Astrocyte (in vitro differentiated cells and primary cell): ENCODE measurements around the gene NBPF3. TPM values are rescaled to one million over a fixed set of nuclear protein-coding genes. Genes with fewer than 3 reads are reported as not detected.
A peak's percentile ranks its signal among the peaks of the same experiment; 100 is the strongest.

Experiments
- DNase-seq: peaks from one replicate; pipeline ENCODE4 v3.0.0-alpha.2; 2010; ENCODE audit warnings: low read depth
- FAIRE-seq: peaks from 2 replicates; lab custom pipeline; 2011; peaks lifted over from hg19 to GRCh38; lab: Jason Lieb, UNC
- H2AFZ ChIP-seq: 2 replicates; pipeline ENCODE4 v1.6.0; 2012; ENCODE audit warnings: low read depth, low read length, inconsistent platforms
- H3K27ac ChIP-seq: 2 replicates; pipeline ENCODE4 v1.5.1; 2011; ENCODE audit warnings: low read depth, low read length, inconsistent platforms
- H3K27me3 ChIP-seq: 2 replicates; pipeline ENCODE4 v1.6.0; 2011; ENCODE audit warnings: low read length, inconsistent platforms; ENCODE audit not compliant: insufficient read depth
- H3K36me3 ChIP-seq: 2 replicates; pipeline ENCODE4 v1.5.1; 2011; ENCODE audit warnings: low read length, inconsistent platforms; ENCODE audit not compliant: insufficient read depth
- H3K4me1 ChIP-seq: 2 replicates; pipeline ENCODE4 v1.5.1; 2011; ENCODE audit warnings: low read length, inconsistent platforms; ENCODE audit not compliant: insufficient read depth
- H3K4me2 ChIP-seq: 2 replicates; pipeline ENCODE4 v1.6.0; 2012; ENCODE audit warnings: low read length, inconsistent platforms
- H3K4me3 ChIP-seq: 2 replicates; pipeline ENCODE4 v1.5.1; 2011; ENCODE audit warnings: low read depth, mild to moderate bottlenecking, low read length, inconsistent platforms; ENCODE audit not compliant: insufficient read depth
- H3K79me2 ChIP-seq: 2 replicates; pipeline ENCODE4 v1.6.0; 2012; ENCODE audit warnings: mild to moderate bottlenecking, low read length, inconsistent platforms; ENCODE audit not compliant: insufficient read depth
- H3K9ac ChIP-seq: 2 replicates; pipeline ENCODE4 v1.6.0; 2012; ENCODE audit warnings: mild to moderate bottlenecking, low read length, inconsistent platforms
- H3K9me3 ChIP-seq: 2 replicates; pipeline ENCODE4 v1.5.1; 2012; ENCODE audit warnings: low read depth, mild to moderate bottlenecking, low read length, inconsistent platforms; ENCODE audit not compliant: insufficient read depth
- H4K20me1 ChIP-seq: 2 replicates; pipeline ENCODE4 v1.6.0; 2012; ENCODE audit warnings: low read length, inconsistent platforms; ENCODE audit not compliant: insufficient read depth
- H3K27ac Mint-ChIP-seq: one replicate; pipeline ENCODE4 v1.8.0; 2021; ENCODE audit warnings: mild to moderate bottlenecking, mixed read lengths; ENCODE audit not compliant: unreplicated experiment
- H3K27me3 Mint-ChIP-seq: one replicate; pipeline ENCODE4 v1.8.0; 2021; ENCODE audit warnings: low read depth, mixed read lengths; ENCODE audit not compliant: unreplicated experiment
- H3K36me3 Mint-ChIP-seq: one replicate; pipeline ENCODE4 v1.8.0; 2021; ENCODE audit warnings: low read depth, mixed read lengths; ENCODE audit not compliant: unreplicated experiment
- H3K4me1 Mint-ChIP-seq: one replicate; pipeline ENCODE4 v1.8.0; 2021; ENCODE audit warnings: low read depth, mixed read lengths; ENCODE audit not compliant: unreplicated experiment
- H3K4me3 Mint-ChIP-seq: one replicate; pipeline ENCODE4 v1.8.0; 2021; ENCODE audit warnings: mild to moderate bottlenecking, moderate library complexity, mixed read lengths; ENCODE audit not compliant: unreplicated experiment
- H3K9me3 Mint-ChIP-seq: one replicate; pipeline ENCODE4 v1.8.0; 2021; ENCODE audit warnings: mild to moderate bottlenecking, mixed read lengths; ENCODE audit not compliant: unreplicated experiment
- CTCF ChIP-seq: IDR thresholded peaks from 2 replicates; pipeline ENCODE4 v1.5.1; 2011; ENCODE audit warnings: low read depth, mild to moderate bottlenecking, inconsistent platforms, low read length, moderate library complexity; ENCODE audit not compliant: insufficient read depth
- EZH2 ChIP-seq: IDR thresholded peaks from 2 replicates; pipeline ENCODE4 v1.6.1; 2012; ENCODE audit warnings: mild to moderate bottlenecking, low read length, inconsistent platforms; ENCODE audit not compliant: insufficient read depth
- total RNA-seq: library from RNA; stranded (reverse); gene quantifications from 2 replicates; pipeline ENCODE4 v1.2.1, GENCODE V29; 2021

NBPF3 gene
- total RNA-seq, 1 donor from 2014 or later: 6.0 TPM

DNA sequence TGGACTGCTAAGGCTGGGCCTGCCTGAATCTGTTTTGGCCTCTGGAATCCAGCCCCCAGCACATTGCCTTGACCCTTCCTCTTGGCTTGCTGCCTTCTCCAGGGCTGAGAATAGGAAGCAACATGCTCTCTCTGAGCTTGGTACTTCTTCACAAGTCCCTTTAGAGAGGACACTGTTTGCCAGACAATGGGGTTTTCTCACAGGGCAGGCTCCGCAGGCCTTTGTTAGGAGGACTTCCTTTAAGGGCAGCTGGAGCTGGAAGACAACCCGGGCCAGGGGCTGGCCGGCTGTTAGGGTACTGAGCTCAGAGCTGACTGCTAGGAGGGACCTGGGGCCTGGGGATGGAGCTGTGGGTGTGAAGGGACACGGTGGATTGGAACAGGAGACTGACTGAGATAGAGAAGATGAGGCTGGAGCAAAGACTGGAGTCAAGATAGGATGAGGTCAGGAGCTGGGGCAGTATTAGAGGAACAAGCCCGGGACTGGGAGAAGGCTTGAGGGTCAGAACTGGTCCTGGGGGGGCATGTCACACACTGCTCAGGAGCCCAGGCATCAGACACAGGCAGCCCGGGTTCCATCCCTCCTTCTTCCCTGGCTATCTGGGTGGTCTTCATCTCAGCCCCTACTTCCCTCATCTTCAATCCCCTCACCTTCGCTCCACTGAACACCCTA lies 63.9 kb downstream of the NBPF3 start:
- Mint-ChIP-seq H3K4me1 (peaks cover 2% of the 10 kb centered on the region), H3K27me3 (peaks cover 39% of the 10 kb centered on the region), H3K9me3 (peaks cover 2% of the 10 kb centered on the region), H3K36me3 (peaks cover 2% of the 10 kb centered on the region), H3K4me3 (no peak overlapping the region), H3K27ac (no peak overlapping the region)
- H3K27me3 ChIP-seq: peaks cover 25% of the 10 kb centered on the region
- peaks cover 1% of the 10 kb centered on the region for H3K4me1 ChIP-seq
- H3K79me2 ChIP-seq: no peaks in the 10 kb centered on the region
- H3K9me3 ChIP-seq: no peaks in the 10 kb centered on the region
- no peaks in the 10 kb centered on the region for H4K20me1 ChIP-seq
- H3K9ac ChIP-seq: no peak overlapping the region
- no peak for TF ChIP-seq EZH2
- TF ChIP-seq CTCF: no peak
- H3K4me3 ChIP-seq: no peak overlapping the region
- no peak overlapping the region for H3K4me2 ChIP-seq
- FAIRE-seq: no peak
- H2AFZ ChIP-seq: no peak overlapping the region
- no peaks in the 10 kb centered on the region for H3K36me3 ChIP-seq
- no peak overlapping the region for H3K27ac ChIP-seq
- no peak for DNase-seq

GRCh38 chr1:21506804-21507203 lies 66.9 kb downstream of the NBPF3 start:
- Histone ChIP-seq H3K36me3 (no peaks in the 10 kb centered on the region), H3K9me3 (no peaks in the 10 kb centered on the region), H3K4me1 (peaks cover 15% of the 10 kb centered on the region), H2AFZ (no peak overlapping the region), H3K4me3 (no peak overlapping the region), H3K4me2 (no peak overlapping the region), H3K9ac (no peak overlapping the region), H3K79me2 (no peaks in the 10 kb centered on the region), H4K20me1 (no peaks in the 10 kb centered on the region), H3K27ac (no peak overlapping the region), H3K27me3 (peaks cover 32% of the 10 kb centered on the region)
- DNase-seq (no peak), FAIRE-seq (no peak)
- Mint-ChIP-seq H3K27me3 (peaks cover 39% of the 10 kb centered on the region), H3K4me3 (no peak overlapping the region), H3K27ac (no peak overlapping the region), H3K36me3 (peaks cover 2% of the 10 kb centered on the region), H3K4me1 (peaks cover 12% of the 10 kb centered on the region), H3K9me3 (no peaks in the 10 kb centered on the region)
- TF ChIP-seq CTCF (no peak), EZH2 (no peak)

DNA sequence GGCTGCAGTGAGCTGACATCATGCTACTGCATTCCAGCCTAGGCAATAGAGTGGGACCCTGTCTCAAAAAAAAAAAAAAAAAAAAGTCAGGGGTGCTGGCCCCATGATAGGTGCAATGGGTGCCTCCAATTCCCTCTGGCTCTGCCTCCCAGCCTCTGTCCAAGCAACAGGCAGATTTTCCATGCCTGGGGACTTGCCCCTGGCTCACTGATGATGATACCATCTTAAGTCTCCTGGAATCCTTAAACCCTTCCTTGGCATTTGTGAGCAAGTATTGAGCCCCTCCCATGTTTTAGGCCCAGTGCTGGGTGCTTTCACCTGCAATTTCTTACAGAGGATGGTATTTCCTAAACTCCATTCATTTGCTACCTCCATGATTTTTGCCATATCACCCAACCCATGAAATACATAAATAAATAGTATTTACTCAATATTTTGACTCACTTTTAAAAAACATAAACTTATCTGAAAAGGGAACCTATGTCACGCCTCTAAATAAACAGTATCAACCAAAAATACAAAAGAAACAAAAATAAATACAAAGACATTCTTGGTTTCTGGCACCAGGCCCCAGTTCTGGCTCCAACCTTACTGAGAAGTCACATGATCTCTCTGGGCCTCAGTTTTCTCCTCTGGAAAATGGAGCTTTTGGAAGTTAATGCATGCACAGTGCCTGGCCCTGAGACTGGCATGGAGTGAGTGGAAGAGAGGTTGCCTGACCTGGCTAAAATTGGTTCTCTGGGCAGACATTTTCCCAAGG lies 67.8 kb downstream of the NBPF3 start:
- H3K27me3 ChIP-seq: peaks cover 32% of the 10 kb centered on the region
- peaks cover 17% of the 10 kb centered on the region for H3K4me1 Mint-ChIP-seq
- FAIRE-seq (no peak), DNase-seq (no peak)
- peaks cover 39% of the 10 kb centered on the region for H3K27me3 Mint-ChIP-seq
- peak overlapping the region; percentile 34 for H3K4me3 Mint-ChIP-seq
- H3K36me3 ChIP-seq: no peaks in the 10 kb centered on the region
- H3K4me3 ChIP-seq: no peak overlapping the region
- peaks cover 24% of the 10 kb centered on the region for H3K4me1 ChIP-seq
- H3K9me3 ChIP-seq: no peaks in the 10 kb centered on the region
- H3K27ac ChIP-seq: no peak overlapping the region
- no peaks in the 10 kb centered on the region for H3K9me3 Mint-ChIP-seq
- no peak overlapping the region for H3K27ac Mint-ChIP-seq
- no peak overlapping the region for H3K4me2 ChIP-seq
- H3K79me2 ChIP-seq: no peaks in the 10 kb centered on the region
- H3K9ac ChIP-seq: no peak overlapping the region
- H4K20me1 ChIP-seq: no peaks in the 10 kb centered on the region
- peaks cover 2% of the 10 kb centered on the region for H3K36me3 Mint-ChIP-seq
- no peak overlapping the region for H2AFZ ChIP-seq
- TF ChIP-seq EZH2 (no peak), CTCF (no peak)
